Calu3 (cell line): ENCODE measurements around the gene FRMD4B. TPM values are rescaled to one million over a fixed set of nuclear protein-coding genes. Genes with fewer than 3 reads are reported as not detected.

Source experiments
- BruUV-seq: library from RNA; stranded (reverse); fragments of 400-500 nt; replicated peaks from 2 replicates; lab custom pipeline; 2021; lab: Mats Ljungman, UMichigan
- CTCF ChIA-PET: fragments of 300-600 bp; sonication (Branson Sonifier 250); formaldehyde crosslinking; loops from one replicate; lab custom pipeline; 2022; ENCODE audit warnings: antibody characterized with exemption; lab: Charles Lee
- DNase-seq: peaks from one replicate; pipeline ENCODE4 v3.0.0; 2022
- H3K27ac Mint-ChIP-seq: one replicate; pipeline ENCODE4 v1.8.0; 2022; ENCODE audit warnings: mixed read lengths; ENCODE audit not compliant: unreplicated experiment
- H3K27me3 Mint-ChIP-seq: one replicate; pipeline ENCODE4 v1.8.0; 2022; ENCODE audit warnings: mixed read lengths; ENCODE audit not compliant: unreplicated experiment
- H3K36me3 Mint-ChIP-seq: one replicate; pipeline ENCODE4 v1.8.0; 2022; ENCODE audit warnings: mild to moderate bottlenecking, moderate library complexity, mixed read lengths; ENCODE audit not compliant: insufficient read depth, unreplicated experiment
- H3K4me1 Mint-ChIP-seq: one replicate; pipeline ENCODE4 v1.8.0; 2022; ENCODE audit warnings: mild to moderate bottlenecking, low read depth, mixed read lengths; ENCODE audit not compliant: unreplicated experiment
- H3K4me3 Mint-ChIP-seq: one replicate; pipeline ENCODE4 v1.8.0; 2022; ENCODE audit warnings: mild to moderate bottlenecking, low read depth, moderate library complexity, mixed read lengths; ENCODE audit not compliant: unreplicated experiment
- H3K9me3 Mint-ChIP-seq: one replicate; pipeline ENCODE4 v1.8.0; 2022; ENCODE audit warnings: low read depth, mixed read lengths; ENCODE audit not compliant: unreplicated experiment
- CTCF ChIP-seq: fragments of 200-600 bp; IDR thresholded peaks from one replicate; pipeline ENCODE4 v1.8.0; 2022; ENCODE audit warnings: antibody characterized with exemption; ENCODE audit not compliant: unreplicated experiment
- intact Hi-C: fragments of 100-400 bp; cut with micrococcal nuclease; formaldehyde crosslinking; loops from one replicate; pipeline ENCODE4 v1.10.0; 2022; ENCODE audit not compliant: unreplicated experiment
- total RNA-seq: library from RNA; stranded (reverse); gene quantifications from 2 replicates; pipeline ENCODE4 v1.2.3, GENCODE V29; 2022

Gene FRMD4B
- total RNA-seq, 1 experiment from 2014 or later = 16.7 TPM

GRCh38 chr3:69226071-69226470 lies 159.8 kb downstream of the FRMD4B start:
- H3K36me3 Mint-ChIP-seq = peaks cover 10% of the 10 kb centered on the region
- CTCF ChIA-PET = interaction anchor here (0.7 to 2.3 kb wide), 6 partner anchors 11 to 1726 kb away, joined by 3 to 11 read pairs (median 6); no protein-coding TSS in a partner anchor
- intact Hi-C loops = loop anchor here (5.0 kb wide), 2 partner anchors 44 to 81 kb away; no protein-coding TSS in a partner anchor
- H3K27me3 Mint-ChIP-seq = no peaks in the 10 kb centered on the region
- DNase-seq = no peak
- no peak for TF ChIP-seq CTCF
- BruUV-seq = no TSS peak
- peaks cover 45% of the 10 kb centered on the region for H3K4me1 Mint-ChIP-seq
- H3K27ac Mint-ChIP-seq = peak overlapping the region; percentile 73
- H3K4me3 Mint-ChIP-seq = peak overlapping the region; percentile 33
- no peaks in the 10 kb centered on the region for H3K9me3 Mint-ChIP-seq

GRCh38 chr3:69219101-69219708 lies 166.7 kb downstream of the FRMD4B start:
- CTCF ChIA-PET = no interaction called here
- peaks cover 16% of the 10 kb centered on the region for H3K4me1 Mint-ChIP-seq
- BruUV-seq = no TSS peak
- H3K36me3 Mint-ChIP-seq = peaks cover 9% of the 10 kb centered on the region
- no peak for DNase-seq
- no peak overlapping the region for H3K27ac Mint-ChIP-seq
- no peaks in the 10 kb centered on the region for H3K27me3 Mint-ChIP-seq
- intact Hi-C loops = no loop called here
- peaks cover 2% of the 10 kb centered on the region for H3K9me3 Mint-ChIP-seq
- TF ChIP-seq CTCF = no peak
- H3K4me3 Mint-ChIP-seq = no peak overlapping the region

GRCh38 chr3:69218079-69218478 lies 167.8 kb downstream of the FRMD4B start:
- TF ChIP-seq CTCF = no peak
- Mint-ChIP-seq H3K27me3 (no peaks in the 10 kb centered on the region), H3K27ac (no peak overlapping the region), H3K4me3 (no peak overlapping the region), H3K36me3 (peaks cover 14% of the 10 kb centered on the region), H3K9me3 (peaks cover 2% of the 10 kb centered on the region), H3K4me1 (peaks cover 24% of the 10 kb centered on the region)
- DNase-seq = no peak
- BruUV-seq = no TSS peak
- CTCF ChIA-PET = no interaction called here
- intact Hi-C loops = no loop called here

- Mint-ChIP-seq H3K27ac (no peak overlapping the region), H3K36me3 (peaks cover 15% of the 10 kb centered on the region), H3K4me1 (peaks cover 26% of the 10 kb centered on the region), H3K4me3 (no peak overlapping the region), H3K27me3 (no peaks in the 10 kb centered on the region), H3K9me3 (peaks cover 2% of the 10 kb centered on the region)
- CTCF ChIA-PET = interaction anchor here (0.6 to 0.7 kb wide), 2 partner anchors 20 to 167 kb away, joined by 3 read pairs; no protein-coding TSS in a partner anchor
- TF ChIP-seq CTCF = no peak
- DNase-seq = no peak
- intact Hi-C loops = no loop called here
- no TSS peak for BruUV-seq
Observed at GRCh38 chr3:69216981-69217380, 168.9 kb downstream of the FRMD4B start.
